HepG2 (cell line): ENCODE data around the gene SHTN1. TPM values are rescaled to one million over a fixed set of nuclear protein-coding genes. Genes with fewer than 3 reads are reported as not detected.

Experiments
- ATF3 ChIP-seq: sonication (generic); formaldehyde crosslinking; IDR thresholded peaks from 2 replicates; pipeline ENCODE4 v1.4.0; 2020; ENCODE audit warnings: missing genetic modification reagents
- ATF4 ChIP-seq, 2 experiments: fragments of 450-650 bp in 1 of 2; sonication (generic) in 1 of 2; formaldehyde crosslinking; IDR thresholded peaks; 2 replicates each; pipeline versions ENCODE4 v1.5.0 to v1.8.0; 2020 to 2022; ENCODE audit warnings: mild to moderate bottlenecking in 1 of 2, missing genetic modification reagents in 1 of 2
- GFI1 ChIP-seq: sonication (generic); formaldehyde crosslinking; IDR thresholded peaks from 2 replicates; pipeline ENCODE4 v1.5.0; 2020; ENCODE audit warnings: missing genetic modification reagents, mild to moderate bottlenecking, borderline replicate concordance
- HES4 ChIP-seq: sonication (generic); formaldehyde crosslinking; IDR thresholded peaks from 2 replicates; pipeline ENCODE4 v1.9.0; 2021; ENCODE audit warnings: mild to moderate bottlenecking, missing genetic modification reagents, borderline replicate concordance
- HMG20A ChIP-seq: IDR thresholded peaks from 2 replicates; pipeline ENCODE4 v1.6.1; 2016; ENCODE audit warnings: borderline replicate concordance
- HOXA5 ChIP-seq: sonication (generic); formaldehyde crosslinking; IDR thresholded peaks from 2 replicates; pipeline ENCODE4 v1.4.0; 2020; ENCODE audit warnings: missing genetic modification reagents
- HOXA9 ChIP-seq: sonication (generic); formaldehyde crosslinking; IDR thresholded peaks from 2 replicates; pipeline ENCODE4 v1.8.1; 2022; ENCODE audit warnings: missing genetic modification reagents, mild to moderate bottlenecking, moderate library complexity, borderline replicate concordance
- ISL2 ChIP-seq: sonication (generic); formaldehyde crosslinking; IDR thresholded peaks from 2 replicates; pipeline ENCODE4 v1.5.0; 2020; ENCODE audit warnings: missing genetic modification reagents
- JUN ChIP-seq: sonication (generic); formaldehyde crosslinking; IDR thresholded peaks from 2 replicates; pipeline ENCODE4 v1.4.0; 2020; ENCODE audit warnings: mild to moderate bottlenecking, missing genetic modification reagents
- MAFK ChIP-seq, 2 experiments: IDR thresholded peaks in 1 of 2; conservative IDR thresholded peaks in 1 of 2; 2 replicates each; pipeline ENCODE4 v1.6.1; 2011; ENCODE audit warnings: improper control_type of control experiment in 2 of 2, low read length in 2 of 2
- MIXL1 ChIP-seq: IDR thresholded peaks from 2 replicates; pipeline ENCODE4 v1.6.1; 2016
- MNT ChIP-seq: fragments of 450-650 bp; IDR thresholded peaks from 2 replicates; pipeline ENCODE4 v1.6.1; 2016
- NBN ChIP-seq: fragments of 450-650 bp; conservative IDR thresholded peaks from 2 replicates; pipeline ENCODE4 v1.6.1; 2017
- POLR2AphosphoS5 ChIP-seq: IDR thresholded peaks from 2 replicates; pipeline ENCODE4 v1.6.1; 2012; ENCODE audit warnings: low read depth, low read length
- SATB2 ChIP-seq: sonication (generic); formaldehyde crosslinking; IDR thresholded peaks from 2 replicates; pipeline ENCODE4 v1.5.0; 2020; ENCODE audit warnings: missing genetic modification reagents
- SOX6 ChIP-seq, 2 experiments: fragments of 450-650 bp in 1 of 2; sonication (generic) in 1 of 2; formaldehyde crosslinking in 1 of 2; IDR thresholded peaks; 2 replicates each; pipeline versions ENCODE4 v1.4.0 to v1.6.1; 2017 to 2020; ENCODE audit warnings: antibody characterized with exemption in 1 of 2, mild to moderate bottlenecking in 1 of 2, missing genetic modification reagents in 1 of 2
- TBX2 ChIP-seq: sonication (generic); formaldehyde crosslinking; IDR thresholded peaks from 2 replicates; pipeline ENCODE4 v1.5.0; 2020; ENCODE audit warnings: missing genetic modification reagents, mild to moderate bottlenecking, borderline replicate concordance
- ZFP36 ChIP-seq: fragments of 150-350 bp; IDR thresholded peaks from 2 replicates; pipeline ENCODE4 v1.6.1; 2018; ENCODE audit warnings: borderline replicate concordance, low read length, low read depth; ENCODE audit not compliant: partially characterized antibody
- ZFP82 ChIP-seq: sonication (generic); formaldehyde crosslinking; IDR thresholded peaks from 2 replicates; pipeline ENCODE4 v1.5.1; 2020; ENCODE audit warnings: mild to moderate bottlenecking, missing genetic modification reagents, borderline replicate concordance
- ZNF292 ChIP-seq: sonication (generic); formaldehyde crosslinking; IDR thresholded peaks from 2 replicates; pipeline ENCODE4 v1.8.1; 2022; ENCODE audit warnings: mild to moderate bottlenecking, low read depth, missing genetic modification reagents, borderline replicate concordance
- ZNF33A ChIP-seq: sonication (generic); formaldehyde crosslinking; IDR thresholded peaks from 2 replicates; pipeline ENCODE4 v1.5.1; 2020; ENCODE audit warnings: missing genetic modification reagents, mild to moderate bottlenecking, moderate library complexity, borderline replicate concordance
- ZNF547 ChIP-seq: sonication (generic); formaldehyde crosslinking; IDR thresholded peaks from 2 replicates; pipeline ENCODE4 v1.5.1; 2020; ENCODE audit warnings: mild to moderate bottlenecking, missing genetic modification reagents
- ZNF557 ChIP-seq: sonication (generic); formaldehyde crosslinking; IDR thresholded peaks from 2 replicates; pipeline ENCODE4 v1.4.0; 2020; ENCODE audit warnings: missing genetic modification reagents
- ZNF589 ChIP-seq: sonication (generic); formaldehyde crosslinking; conservative IDR thresholded peaks from 2 replicates; pipeline ENCODE4 v1.8.0; 2022; ENCODE audit warnings: mild to moderate bottlenecking, moderate library complexity, missing genetic modification reagents
- ZNF605 ChIP-seq: sonication (generic); formaldehyde crosslinking; IDR thresholded peaks from 2 replicates; pipeline ENCODE4 v1.8.0; 2022; ENCODE audit warnings: mild to moderate bottlenecking, missing genetic modification reagents
- ZNF674 ChIP-seq: sonication (generic); formaldehyde crosslinking; IDR thresholded peaks from 2 replicates; pipeline ENCODE4 v1.5.0; 2020; ENCODE audit warnings: low read depth, mild to moderate bottlenecking, missing genetic modification reagents
- ZNF772 ChIP-seq: sonication (generic); formaldehyde crosslinking; IDR thresholded peaks from 2 replicates; pipeline ENCODE4 v1.5.0; 2020; ENCODE audit warnings: mild to moderate bottlenecking, missing genetic modification reagents
- ZNF850 ChIP-seq: sonication (generic); formaldehyde crosslinking; conservative IDR thresholded peaks from 2 replicates; pipeline ENCODE4 v1.9.0; 2021; ENCODE audit warnings: mild to moderate bottlenecking, missing genetic modification reagents
- polyA plus RNA-seq, 8 experiments: library from polyadenylated mRNA; depleted of rRNA in 3 of 8; stranded (reverse) in 7 of 8; unstranded in 1 of 8; fragments of >200 nt; fragmentation: Illumina TruSeq in 4 of 8; extraction: Trizol in 4 of 8; gene quantifications; 2 replicates each; pipeline versions ENCODE4 v1.2.1 to v1.2.3, GENCODE V29; 2011 to 2016; ENCODE audit warnings: low read depth in 4 of 8, missing spikeins in 1 of 8, mixed read lengths in 1 of 8; ENCODE audit not compliant: insufficient read depth in 1 of 8
- total RNA-seq, 5 experiments: library from RNA; depleted of rRNA; stranded (reverse); fragments of >200 nt; fragmentation: Illumina TruSeq; extraction: Trizol; gene quantifications; 2 replicates each; pipeline ENCODE4 v1.2.3, GENCODE V29; 2016; ENCODE audit warnings: low read depth in 1 of 5
- TF ChIP-seq, protein P1 (sequence below): sonication (generic); formaldehyde crosslinking; IDR thresholded peaks from 2 replicates; pipeline ENCODE4 v1.4.0; 2020; ENCODE audit warnings: missing genetic modification reagents

Gene SHTN1
- total and polyA plus RNA-seq, 2 of the 13 experiments (the other 11 are each of a cell fraction or from before 2014, with no cell fraction given): 11.3 to 15.6 TPM

- no peak for TF ChIP-seq ZNF33A
- TF ChIP-seq POLR2AphosphoS5: peak; percentile 46; the same call in 1 of the 2 replicates
- no peak for TF ChIP-seq ZNF557 (CRISPR knock-in tag)
- TF ChIP-seq, protein P1, sequence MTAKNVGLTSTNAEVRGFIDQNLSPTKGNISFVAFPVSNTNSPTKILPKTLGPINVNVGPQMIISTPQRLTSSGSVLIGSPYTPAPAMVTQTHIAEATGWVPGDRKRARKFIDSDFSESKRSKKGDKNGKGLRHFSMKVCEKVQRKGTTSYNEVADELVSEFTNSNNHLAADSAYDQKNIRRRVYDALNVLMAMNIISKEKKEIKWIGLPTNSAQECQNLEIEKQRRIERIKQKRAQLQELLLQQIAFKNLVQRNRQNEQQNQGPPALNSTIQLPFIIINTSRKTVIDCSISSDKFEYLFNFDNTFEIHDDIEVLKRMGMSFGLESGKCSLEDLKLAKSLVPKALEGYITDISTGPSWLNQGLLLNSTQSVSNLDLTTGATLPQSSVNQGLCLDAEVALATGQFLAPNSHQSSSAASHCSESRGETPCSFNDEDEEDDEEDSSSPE (CRISPR knock-in tag): peak; percentile 74
- TF ChIP-seq ATF3 (CRISPR knock-in tag): peak; percentile 83
- TF ChIP-seq ZNF547: no peak
- TF ChIP-seq ZFP82 (CRISPR knock-in tag): 0 out of 2 replicates have a peak, but pooled peaks have one; percentile 27
- TF ChIP-seq ZFP36: no peak
- TF ChIP-seq HES4 (CRISPR knock-in tag): no peak
- no peak for TF ChIP-seq ZNF292
- TF ChIP-seq MAFK (conservative IDR thresholded peaks at IDR 0.05 in 1 of 2, IDR thresholded peaks at IDR 0.05 in 1 of 2; ENCODE audit: low read length in 2 of 2): no peak
- no peak for TF ChIP-seq HOXA5 (CRISPR knock-in tag)
- no peak for TF ChIP-seq ZNF605 (CRISPR knock-in tag)
- TF ChIP-seq ISL2 (CRISPR knock-in tag): 0 out of 2 replicates have a peak, but pooled peaks have one; percentile 11
- TF ChIP-seq ZNF674 (CRISPR knock-in tag): peak; percentile 94; the same call in 1 of the 2 replicates
- TF ChIP-seq ATF4 (CRISPR knock-in tag; IDR thresholded peaks at IDR 0.05): no peak
- no peak for TF ChIP-seq MNT
- TF ChIP-seq ZNF772: no peak; the same call in 1 of the 2 replicates
- TF ChIP-seq HMG20A: no peak
- TF ChIP-seq SOX6 (IDR thresholded peaks at IDR 0.05): no peak
- peak; percentile 5; the same call in 1 of the 2 replicates for TF ChIP-seq SOX6 (CRISPR knock-in tag; IDR thresholded peaks at IDR 0.05)
- TF ChIP-seq JUN (CRISPR knock-in tag): no peak
- TF ChIP-seq ZNF850 (CRISPR knock-in tag): no peak; the same call in 1 of the 2 replicates
- TF ChIP-seq NBN: no peak
- TF ChIP-seq SATB2 (CRISPR knock-in tag): 0 out of 2 replicates have a peak, but pooled peaks have one; percentile 30
- TF ChIP-seq ZNF589 (CRISPR knock-in tag): no peak
- no peak for TF ChIP-seq HOXA9 (CRISPR knock-in tag)
- peak; percentile 81 for TF ChIP-seq TBX2 (CRISPR knock-in tag)
- TF ChIP-seq MIXL1 (CRISPR knock-in tag): no peak
- TF ChIP-seq GFI1 (CRISPR knock-in tag): no peak; the same call in 1 of the 2 replicates
Observed at GRCh38 chr10:117005026-117005526, at the start of gene SHTN1 (continued).
